Measurements from ENCODE around the gene LGMN. TPM values are rescaled to one million over a fixed set of nuclear protein-coding genes. Genes with fewer than 3 reads are reported as not detected.

Gene LGMN
- total RNA-seq, 1 experiment from 2014 or later: 94.2 TPM

DNA sequence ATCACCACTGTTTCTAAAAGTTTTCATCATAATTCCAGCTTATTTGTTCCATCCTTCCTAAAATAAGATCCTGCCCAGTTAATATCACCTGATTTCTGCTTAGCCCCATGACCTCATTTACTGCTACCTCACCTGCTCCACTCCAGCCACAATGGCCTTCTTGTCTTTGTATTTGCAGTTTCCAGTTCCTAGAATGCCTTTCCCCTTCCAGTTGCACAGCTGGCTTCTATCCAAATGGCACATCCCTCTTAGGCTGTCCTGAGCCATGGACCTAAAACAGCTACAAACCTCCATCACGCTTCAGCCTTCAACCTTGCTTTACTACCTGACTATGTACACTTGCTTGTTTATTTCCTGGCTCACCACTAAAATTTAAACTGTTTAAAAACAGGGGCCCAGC lies 6.5 kb upstream of the LGMN start:
- H3K4me1 ChIP-seq: no peaks in the 10 kb centered on the region
- H3K27me3 ChIP-seq (replicated peaks; ENCODE audit: control insufficient read depth, insufficient read depth, low read length): no peaks in the 10 kb centered on the region
- no peaks in the 10 kb centered on the region for H3K36me3 ChIP-seq (ENCODE audit: control insufficient read depth, insufficient read depth, low read length)
- peaks cover 5% of the 10 kb centered on the region; the same call in 1 of the 2 replicates for H3K9me3 ChIP-seq
- peaks cover 2% of the 10 kb centered on the region for H3K4me1 Mint-ChIP-seq (ENCODE audit: low read depth, unreplicated experiment)
- ChIA-PET POLR2A (interaction anchor here (0.6 kb wide), 1 partner anchor 39 kb away, joined by 3 read pairs; the partner anchor contains the start of gene GOLGA5), CTCF (no interaction called here)
- no peak for TF ChIP-seq CTCF (IDR thresholded peaks at IDR 0.05; ENCODE audit: insufficient read depth in 1 of 2, low read depth in 1 of 2, low read length in 1 of 2, severe bottlenecking in 1 of 2, unreplicated experiment in 1 of 2)
- peaks cover 2% of the 10 kb centered on the region for H3K9me3 Mint-ChIP-seq (ENCODE audit: unreplicated experiment)
- intact Hi-C loops (cut with micrococcal nuclease; ENCODE audit: unreplicated experiment): no loop called here
- no peak for DNase-seq
- H3K27me3 Mint-ChIP-seq (ENCODE audit: insufficient read depth, unreplicated experiment): peaks cover 4% of the 10 kb centered on the region
- no peak overlapping the region for H3K4me3 Mint-ChIP-seq (ENCODE audit: unreplicated experiment)
- BruUV-seq (replicated peaks): no TSS peak
- H3K36me3 Mint-ChIP-seq (ENCODE audit: insufficient read depth, unreplicated experiment): no peaks in the 10 kb centered on the region
- no peak overlapping the region for H3K27ac Mint-ChIP-seq (ENCODE audit: unreplicated experiment)
- no peak overlapping the region for H3K4me3 ChIP-seq (ENCODE audit: low read depth, low read length)

- no TSS peak for BruUV-seq (replicated peaks)
- peaks cover 2% of the 10 kb centered on the region for H3K36me3 Mint-ChIP-seq (ENCODE audit: insufficient read depth, unreplicated experiment)
- H3K36me3 ChIP-seq (ENCODE audit: control insufficient read depth, insufficient read depth, low read length): no peaks in the 10 kb centered on the region
- POLR2A ChIA-PET: no interaction called here
- CTCF ChIA-PET: no interaction called here
- no peak overlapping the region for H3K27ac Mint-ChIP-seq (ENCODE audit: unreplicated experiment)
- no peaks in the 10 kb centered on the region for H3K4me1 Mint-ChIP-seq (ENCODE audit: low read depth, unreplicated experiment)
- peaks cover 5% of the 10 kb centered on the region; the same call in 1 of the 2 replicates for H3K9me3 ChIP-seq
- H3K27me3 ChIP-seq (replicated peaks; ENCODE audit: control insufficient read depth, insufficient read depth, low read length): no peaks in the 10 kb centered on the region
- peaks cover 4% of the 10 kb centered on the region for H3K27me3 Mint-ChIP-seq (ENCODE audit: insufficient read depth, unreplicated experiment)
- intact Hi-C loops (cut with micrococcal nuclease; ENCODE audit: unreplicated experiment): no loop called here
- H3K4me3 Mint-ChIP-seq (ENCODE audit: unreplicated experiment): no peak overlapping the region
- no peak for TF ChIP-seq CTCF (IDR thresholded peaks at IDR 0.05; ENCODE audit: insufficient read depth in 1 of 2, low read depth in 1 of 2, low read length in 1 of 2, severe bottlenecking in 1 of 2, unreplicated experiment in 1 of 2)
- no peaks in the 10 kb centered on the region for H3K4me1 ChIP-seq
- DNase-seq: no peak
- H3K9me3 Mint-ChIP-seq (ENCODE audit: unreplicated experiment): no peaks in the 10 kb centered on the region
- H3K4me3 ChIP-seq (ENCODE audit: low read depth, low read length): no peak overlapping the region
These were observed 4.8 kb upstream of the LGMN start for GRCh38 chr14:92753250-92753649.

- H3K27ac Mint-ChIP-seq (ENCODE audit: unreplicated experiment): no peak overlapping the region
- no peak for DNase-seq
- H3K36me3 ChIP-seq (ENCODE audit: control insufficient read depth, insufficient read depth, low read length): no peaks in the 10 kb centered on the region
- no peak overlapping the region for H3K4me3 Mint-ChIP-seq (ENCODE audit: unreplicated experiment)
- peaks cover 5% of the 10 kb centered on the region; the same call in 1 of the 2 replicates for H3K9me3 ChIP-seq
- no peak for TF ChIP-seq CTCF (IDR thresholded peaks at IDR 0.05; ENCODE audit: insufficient read depth in 1 of 2, low read depth in 1 of 2, low read length in 1 of 2, severe bottlenecking in 1 of 2, unreplicated experiment in 1 of 2)
- H3K36me3 Mint-ChIP-seq (ENCODE audit: insufficient read depth, unreplicated experiment): peaks cover 12% of the 10 kb centered on the region
- no peak overlapping the region for H3K4me3 ChIP-seq (ENCODE audit: low read depth, low read length)
- intact Hi-C loops (cut with micrococcal nuclease; ENCODE audit: unreplicated experiment): no loop called here
- POLR2A ChIA-PET: interaction anchor here (0.6 kb wide), 1 partner anchor 58 kb away, joined by 3 read pairs; no protein-coding TSS in a partner anchor
- peaks cover 5% of the 10 kb centered on the region; the same call in 1 of the 2 replicates for H3K4me1 ChIP-seq
- CTCF ChIA-PET: no interaction called here
- no peaks in the 10 kb centered on the region for H3K27me3 ChIP-seq (replicated peaks; ENCODE audit: control insufficient read depth, insufficient read depth, low read length)
- H3K9me3 Mint-ChIP-seq (ENCODE audit: unreplicated experiment): no peaks in the 10 kb centered on the region
- BruUV-seq (replicated peaks): no TSS peak
- peaks cover 4% of the 10 kb centered on the region for H3K27me3 Mint-ChIP-seq (ENCODE audit: insufficient read depth, unreplicated experiment)
- peaks cover 7% of the 10 kb centered on the region for H3K4me1 Mint-ChIP-seq (ENCODE audit: low read depth, unreplicated experiment)
These were observed 3.4 kb upstream of the LGMN start for GRCh38 chr14:92751819-92752218.

Measured in Caco-2 (cell line).